A204.1 (cell line): Measurements from ENCODE around the gene GSTA1.
"Not testable (repeated sequence)": the region's sequence is repeated elsewhere in the genome, so short reads cannot be mapped to it uniquely, and the experiment has no call there.

Experiments
- FAIRE-seq: peaks from 2 replicates; lab custom pipeline; 2012; peaks lifted over from hg19 to GRCh38; lab: Jason Lieb, UNC

Gene GSTA1

DNA sequence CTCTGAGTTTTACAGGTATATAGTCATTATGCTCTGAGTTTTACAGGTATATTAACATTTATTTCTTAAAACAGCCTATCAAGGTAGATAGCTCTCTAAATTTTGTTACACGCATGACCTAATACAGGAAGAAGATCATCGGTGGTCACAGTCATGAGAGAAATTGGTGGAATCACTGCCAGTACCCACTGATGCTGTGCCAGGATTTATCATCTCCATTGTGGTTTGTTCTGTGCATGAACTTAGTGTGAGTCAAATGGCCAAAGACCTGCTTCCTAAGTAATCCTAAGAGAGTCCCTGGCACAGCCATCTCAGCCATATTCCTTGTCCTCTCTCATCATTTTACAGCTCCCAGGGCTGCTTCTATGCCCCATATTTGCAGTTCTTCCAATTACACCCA, 50.5 kb downstream of the GSTA1 start:
- not testable (repeated sequence) for FAIRE-seq

DNA sequence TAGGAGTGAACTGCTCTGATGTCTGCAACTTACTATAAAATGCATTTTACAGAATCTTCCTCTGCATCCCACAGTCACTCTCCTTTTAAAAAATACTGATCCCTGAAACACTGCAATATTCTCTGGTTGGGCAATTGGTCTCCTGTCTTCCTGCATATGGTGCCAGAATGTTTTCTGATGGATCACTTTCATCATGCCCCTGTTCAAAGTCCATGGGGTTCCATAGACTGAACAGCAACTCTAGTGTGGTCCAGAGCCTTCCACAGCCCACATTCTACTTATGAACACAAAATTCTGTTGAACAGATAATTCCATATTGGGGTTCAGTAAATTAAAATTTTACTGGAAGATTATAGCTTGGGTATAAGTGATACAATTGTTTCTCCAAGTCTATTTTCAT, 51.3 kb downstream of the GSTA1 start:
- FAIRE-seq: no peak

DNA sequence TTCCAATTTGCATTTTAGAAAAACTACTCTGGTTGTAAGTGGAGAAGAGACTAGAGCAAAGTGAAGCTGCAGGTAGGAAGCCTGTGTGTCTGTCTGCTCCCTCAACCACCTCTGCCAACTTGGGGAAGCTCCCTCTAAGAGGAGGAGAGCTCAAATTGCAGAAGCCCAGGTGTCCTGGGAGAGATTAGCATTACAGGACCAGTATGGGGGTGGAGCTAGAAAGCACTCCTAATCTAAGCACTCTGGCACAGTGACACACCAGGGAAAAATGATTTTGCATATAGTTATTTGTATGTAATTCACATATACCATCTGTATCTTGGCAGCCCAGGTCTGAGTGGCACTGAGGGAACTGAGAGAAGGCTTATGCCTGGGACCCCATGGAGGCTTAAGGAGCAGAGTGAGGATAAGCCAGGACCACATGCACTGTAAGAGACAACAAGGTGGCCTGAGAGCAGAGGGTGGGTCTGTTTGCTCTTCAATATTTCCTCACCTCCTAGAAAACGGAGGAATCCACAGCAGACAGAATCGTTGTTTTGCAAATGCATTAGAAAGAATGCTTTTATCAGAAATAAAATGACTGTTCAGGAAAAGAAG, 54.0 kb downstream of the GSTA1 start:
- no peak for FAIRE-seq

DNA sequence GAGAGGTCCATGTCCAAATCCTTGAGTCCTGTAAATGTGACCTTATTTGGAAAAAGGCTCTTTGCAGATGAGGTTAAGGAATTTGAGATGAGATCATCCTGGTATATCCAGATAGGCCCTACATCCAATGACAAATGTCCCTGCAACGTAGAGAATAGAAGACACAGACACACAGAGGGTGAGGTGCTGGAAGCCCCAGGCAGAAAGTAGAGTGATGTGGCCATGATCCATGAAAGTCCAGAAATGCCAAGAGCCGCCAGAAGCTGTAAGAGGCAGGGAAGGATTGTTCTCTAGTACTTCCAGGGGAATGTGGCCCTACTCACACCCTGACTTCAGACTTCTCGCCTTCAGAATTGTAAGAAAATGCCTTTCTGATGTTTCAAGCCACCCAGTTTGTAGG, 56.3 kb downstream of the GSTA1 start:
- FAIRE-seq: not testable (repeated sequence)

DNA sequence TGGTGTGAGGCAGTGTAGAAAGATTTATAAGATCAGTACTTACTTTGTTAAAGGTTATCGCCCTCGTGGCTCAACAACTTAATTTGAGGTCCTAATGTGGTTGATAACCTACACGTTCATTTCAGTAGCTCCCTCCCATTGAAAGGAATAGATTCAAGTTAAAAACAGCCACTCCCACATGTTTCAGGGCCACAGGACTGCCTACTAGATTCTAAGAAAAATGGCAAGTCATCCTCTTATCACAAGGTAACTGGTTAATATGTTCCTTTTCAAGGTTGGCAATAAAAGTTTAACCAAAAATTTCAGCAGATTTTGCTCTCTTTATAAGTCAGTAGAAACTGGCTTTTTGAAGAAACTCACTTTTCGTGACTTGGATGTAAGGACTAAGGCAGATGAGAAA, 57.4 kb downstream of the GSTA1 start:
- no peak for FAIRE-seq

DNA sequence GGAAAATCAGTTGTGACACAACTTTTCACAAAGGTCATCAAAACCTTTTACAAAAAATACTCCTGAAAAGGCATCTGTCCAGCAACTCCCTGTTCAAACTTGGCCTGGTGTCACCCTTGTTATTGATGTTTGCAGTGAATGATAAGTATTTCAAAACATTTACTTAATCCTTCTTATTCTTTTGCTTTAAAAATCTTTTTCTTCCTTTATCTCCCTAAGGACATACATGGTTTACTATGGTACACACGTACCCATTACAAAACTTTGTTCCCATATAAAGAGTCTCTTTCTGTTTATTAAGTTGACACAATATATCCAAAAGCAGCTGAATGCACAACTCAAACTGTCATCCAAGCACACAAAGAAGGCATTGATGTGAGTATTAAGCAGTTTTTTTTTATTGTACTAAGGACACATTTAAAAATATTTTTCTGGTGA, 57.8 kb downstream of the GSTA1 start:
- no peak for FAIRE-seq

DNA sequence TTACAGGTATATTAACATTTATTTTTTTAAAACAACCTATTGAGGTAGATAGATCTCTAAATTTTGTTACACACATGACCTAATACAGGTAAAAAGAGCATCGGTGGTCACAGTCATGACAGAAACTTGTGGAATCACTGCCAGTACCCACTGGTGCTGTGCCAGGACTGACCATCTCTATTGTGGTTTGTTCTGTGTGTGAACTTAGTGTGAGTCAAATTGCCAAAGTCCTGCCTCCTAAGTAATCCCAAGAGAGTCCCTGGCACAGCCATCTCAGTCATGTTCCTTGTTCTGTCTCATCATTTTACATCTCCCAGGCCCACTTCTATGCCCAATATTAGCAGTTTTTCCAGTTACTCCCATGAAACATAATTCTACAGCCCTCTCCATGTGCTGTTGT, 61.7 kb downstream of the GSTA1 start:
- no peak for FAIRE-seq
